Adrenal gland (tissue), 5 donors: ENCODE results near the gene SP140L.

ENCODE experiments used
- POLR2A ChIP-seq, 2 donors: fragments of 450-650 bp; IDR thresholded peaks; one replicate each; pipeline ENCODE4 v1.6.1; 2017; ENCODE audit warnings: antibody characterized with exemption in 2 of 2, mild to moderate bottlenecking in 2 of 2, moderate library complexity in 1 of 2
- TF ChIP-seq, protein P1 (sequence below), 6 experiments: fragments of 450-650 bp in 4 of 6; fragments of 200-600 bp in 2 of 6; sonication (generic) in 1 of 6; IDR thresholded peaks; 1 replicate in 5 of 6; 2 replicates in 1 of 6; pipeline versions ENCODE4 v1.5.1 to v1.8.0; 2016 to 2021; ENCODE audit warnings: antibody characterized with exemption in 6 of 6, mild to moderate bottlenecking in 2 of 6, moderate library complexity in 1 of 6
- donor health status: DM: no; HTN: no; CAD: no.

DNA sequence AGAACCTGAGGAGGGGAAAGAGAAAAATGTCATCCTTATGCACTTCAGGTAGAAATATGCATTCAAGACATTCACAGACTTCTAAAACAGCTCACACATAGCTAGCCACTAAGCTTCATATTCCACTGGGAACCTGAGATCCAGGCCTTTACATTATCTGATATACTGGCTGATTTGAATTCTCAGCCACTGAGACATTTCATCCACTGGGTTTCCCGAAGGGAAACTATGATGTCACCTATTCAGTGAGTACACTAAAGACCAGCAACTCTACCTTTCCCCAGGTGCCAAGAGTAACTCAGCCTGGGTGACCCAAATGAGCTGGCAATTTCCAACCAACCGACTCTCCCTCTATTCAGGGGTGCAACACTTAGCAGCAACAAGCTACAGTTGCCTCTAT lies 67.3 kb downstream of the SP140L start:
- TF ChIP-seq, protein P1, sequence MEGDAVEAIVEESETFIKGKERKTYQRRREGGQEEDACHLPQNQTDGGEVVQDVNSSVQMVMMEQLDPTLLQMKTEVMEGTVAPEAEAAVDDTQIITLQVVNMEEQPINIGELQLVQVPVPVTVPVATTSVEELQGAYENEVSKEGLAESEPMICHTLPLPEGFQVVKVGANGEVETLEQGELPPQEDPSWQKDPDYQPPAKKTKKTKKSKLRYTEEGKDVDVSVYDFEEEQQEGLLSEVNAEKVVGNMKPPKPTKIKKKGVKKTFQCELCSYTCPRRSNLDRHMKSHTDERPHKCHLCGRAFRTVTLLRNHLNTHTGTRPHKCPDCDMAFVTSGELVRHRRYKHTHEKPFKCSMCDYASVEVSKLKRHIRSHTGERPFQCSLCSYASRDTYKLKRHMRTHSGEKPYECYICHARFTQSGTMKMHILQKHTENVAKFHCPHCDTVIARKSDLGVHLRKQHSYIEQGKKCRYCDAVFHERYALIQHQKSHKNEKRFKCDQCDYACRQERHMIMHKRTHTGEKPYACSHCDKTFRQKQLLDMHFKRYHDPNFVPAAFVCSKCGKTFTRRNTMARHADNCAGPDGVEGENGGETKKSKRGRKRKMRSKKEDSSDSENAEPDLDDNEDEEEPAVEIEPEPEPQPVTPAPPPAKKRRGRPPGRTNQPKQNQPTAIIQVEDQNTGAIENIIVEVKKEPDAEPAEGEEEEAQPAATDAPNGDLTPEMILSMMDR (IDR thresholded peaks at IDR 0.05): no peak
- no peak for TF ChIP-seq POLR2A (IDR thresholded peaks at IDR 0.05)
